ENCODE data around the gene SLC25A36. TPM values are rescaled to one million over a fixed set of nuclear protein-coding genes. Genes with fewer than 3 reads are reported as not detected.

The SLC25A36 gene, protein sequence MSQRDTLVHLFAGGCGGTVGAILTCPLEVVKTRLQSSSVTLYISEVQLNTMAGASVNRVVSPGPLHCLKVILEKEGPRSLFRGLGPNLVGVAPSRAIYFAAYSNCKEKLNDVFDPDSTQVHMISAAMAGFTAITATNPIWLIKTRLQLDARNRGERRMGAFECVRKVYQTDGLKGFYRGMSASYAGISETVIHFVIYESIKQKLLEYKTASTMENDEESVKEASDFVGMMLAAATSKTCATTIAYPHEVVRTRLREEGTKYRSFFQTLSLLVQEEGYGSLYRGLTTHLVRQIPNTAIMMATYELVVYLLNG
- total RNA-seq (2022; extraction: Qiagen RNA extraction; ENCODE audit: low read depth), result 13.8 to 24.4 TPM (median 22.4 TPM) in 5 replicates

DNA sequence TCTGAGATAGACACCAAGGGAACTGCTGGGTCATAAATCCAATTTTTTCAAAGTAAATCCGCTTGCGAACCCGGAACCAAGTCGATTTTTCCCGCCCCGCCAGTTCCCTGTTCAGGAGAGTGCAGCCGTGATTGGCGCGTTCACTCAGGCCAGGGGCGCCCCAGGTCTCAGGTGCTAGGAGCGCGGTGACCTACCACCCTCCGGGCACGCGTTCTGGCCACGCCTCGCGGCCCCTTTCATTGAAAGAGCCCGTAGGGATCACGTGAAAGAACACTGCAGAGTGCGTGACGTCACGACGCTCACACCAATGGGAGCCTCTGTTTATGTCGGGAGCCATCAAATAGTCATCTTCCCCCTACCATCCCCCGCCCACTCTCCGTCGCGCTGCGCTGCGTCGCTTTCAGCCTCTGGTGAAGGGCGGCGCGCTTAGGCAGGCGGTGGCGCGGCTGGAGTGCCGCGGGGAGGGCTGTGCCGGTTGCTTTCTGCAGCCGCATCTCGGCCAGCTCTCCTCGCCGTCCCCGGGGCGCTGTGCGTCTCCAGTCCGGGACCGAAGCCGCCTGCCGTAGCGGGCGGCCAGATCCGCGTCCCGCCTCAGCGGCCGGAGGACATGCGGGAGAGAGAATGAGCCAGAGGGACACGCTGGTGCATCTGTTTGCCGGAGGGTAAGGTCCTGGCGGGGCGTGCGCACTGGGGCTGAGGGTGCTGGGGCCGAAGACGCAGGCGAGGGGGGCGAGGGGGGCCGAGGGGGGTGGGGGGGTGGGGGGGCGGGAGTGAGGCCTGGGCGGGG is at the start of gene SLC25A36:
TSS of gene SLC25A36 (plus strand) at position 403 of the 787 bp plus-strand sequence. CDS start at position 622, 219 bp downstream.

Other genes starting within 250 kb of the SLC25A36 start
- 0.08 to 0.38 TPM (median 0.16 TPM) in 5 replicates for gene SPSB4, start 109.5 kb downstream of the SLC25A36 start, total RNA-seq (2022; extraction: Qiagen RNA extraction; ENCODE audit: low read depth)